VCaP (cell line): ENCODE data around the gene ZNF750.

ENCODE experiments used
- H3K27ac ChIP-seq: fragments of 450-650 bp; 2 replicates; pipeline ENCODE4 v1.5.1; 2017
- TF ChIP-seq, protein P1 (sequence below): fragments of 450-650 bp; conservative IDR thresholded peaks from 2 replicates; pipeline ENCODE4 v1.5.1; 2017; ENCODE audit warnings: mild to moderate bottlenecking, moderate library complexity

ZNF750 gene

DNA sequence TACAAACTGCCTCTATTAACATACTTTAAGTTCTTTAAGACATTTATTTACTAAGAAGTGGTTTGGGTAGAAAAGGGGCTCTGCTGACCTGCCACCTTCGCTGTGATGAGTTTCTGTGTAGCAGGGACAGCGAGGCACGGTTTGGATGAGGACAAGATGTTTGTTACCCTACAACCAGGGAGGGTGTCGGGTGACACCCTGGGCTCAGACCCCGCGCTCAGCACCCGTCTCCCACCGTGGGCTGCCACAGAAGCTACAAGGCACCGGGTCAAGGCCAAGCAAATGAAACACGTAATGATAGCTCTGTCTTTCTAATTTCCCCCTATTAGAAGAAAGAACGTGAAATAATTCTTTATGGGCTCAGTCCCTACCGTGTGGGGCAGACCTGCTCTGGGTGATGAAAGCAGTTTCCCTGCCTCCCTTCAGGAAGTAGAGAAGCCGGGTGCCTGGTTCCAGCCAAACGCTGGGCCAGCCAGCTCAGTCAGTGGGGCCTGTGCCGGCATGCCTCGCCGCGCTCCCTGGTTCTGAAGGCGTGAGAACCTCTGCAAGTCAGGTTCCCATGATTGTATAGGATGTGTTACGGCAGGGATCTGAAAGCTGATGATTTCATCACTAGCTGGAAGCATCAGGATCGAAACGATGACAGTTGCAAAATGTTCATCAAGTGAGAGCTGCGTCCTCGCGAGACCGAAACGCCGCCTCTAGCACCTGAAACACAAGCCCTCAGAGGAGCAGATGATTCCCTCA, 3.9 kb downstream of the ZNF750 start:
- no peak overlapping the region for H3K27ac ChIP-seq
- TF ChIP-seq, protein P1, sequence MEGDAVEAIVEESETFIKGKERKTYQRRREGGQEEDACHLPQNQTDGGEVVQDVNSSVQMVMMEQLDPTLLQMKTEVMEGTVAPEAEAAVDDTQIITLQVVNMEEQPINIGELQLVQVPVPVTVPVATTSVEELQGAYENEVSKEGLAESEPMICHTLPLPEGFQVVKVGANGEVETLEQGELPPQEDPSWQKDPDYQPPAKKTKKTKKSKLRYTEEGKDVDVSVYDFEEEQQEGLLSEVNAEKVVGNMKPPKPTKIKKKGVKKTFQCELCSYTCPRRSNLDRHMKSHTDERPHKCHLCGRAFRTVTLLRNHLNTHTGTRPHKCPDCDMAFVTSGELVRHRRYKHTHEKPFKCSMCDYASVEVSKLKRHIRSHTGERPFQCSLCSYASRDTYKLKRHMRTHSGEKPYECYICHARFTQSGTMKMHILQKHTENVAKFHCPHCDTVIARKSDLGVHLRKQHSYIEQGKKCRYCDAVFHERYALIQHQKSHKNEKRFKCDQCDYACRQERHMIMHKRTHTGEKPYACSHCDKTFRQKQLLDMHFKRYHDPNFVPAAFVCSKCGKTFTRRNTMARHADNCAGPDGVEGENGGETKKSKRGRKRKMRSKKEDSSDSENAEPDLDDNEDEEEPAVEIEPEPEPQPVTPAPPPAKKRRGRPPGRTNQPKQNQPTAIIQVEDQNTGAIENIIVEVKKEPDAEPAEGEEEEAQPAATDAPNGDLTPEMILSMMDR: no peak

DNA sequence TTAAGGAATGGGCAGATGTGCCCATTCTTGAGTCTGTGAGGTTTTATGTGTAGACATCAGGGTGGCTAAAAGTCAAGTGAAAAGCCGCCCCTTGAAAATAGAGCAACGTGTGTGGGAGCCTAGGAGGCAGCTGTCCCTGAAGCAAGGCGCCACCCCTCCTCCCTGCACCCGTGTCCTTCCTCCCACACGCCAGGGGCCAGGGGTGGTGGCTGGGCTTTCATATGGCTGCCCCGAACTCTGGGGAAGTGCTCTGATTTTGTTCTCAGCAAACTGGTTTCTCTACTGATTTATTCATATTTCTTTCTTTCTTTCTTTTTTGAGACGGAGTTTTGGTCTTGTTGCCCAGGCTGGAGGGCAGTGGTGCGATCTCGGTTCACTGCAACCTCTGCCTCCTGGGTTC, 4.7 kb downstream of the ZNF750 start:
- H3K27ac ChIP-seq: no peak overlapping the region
- TF ChIP-seq, protein P1: no peak

DNA sequence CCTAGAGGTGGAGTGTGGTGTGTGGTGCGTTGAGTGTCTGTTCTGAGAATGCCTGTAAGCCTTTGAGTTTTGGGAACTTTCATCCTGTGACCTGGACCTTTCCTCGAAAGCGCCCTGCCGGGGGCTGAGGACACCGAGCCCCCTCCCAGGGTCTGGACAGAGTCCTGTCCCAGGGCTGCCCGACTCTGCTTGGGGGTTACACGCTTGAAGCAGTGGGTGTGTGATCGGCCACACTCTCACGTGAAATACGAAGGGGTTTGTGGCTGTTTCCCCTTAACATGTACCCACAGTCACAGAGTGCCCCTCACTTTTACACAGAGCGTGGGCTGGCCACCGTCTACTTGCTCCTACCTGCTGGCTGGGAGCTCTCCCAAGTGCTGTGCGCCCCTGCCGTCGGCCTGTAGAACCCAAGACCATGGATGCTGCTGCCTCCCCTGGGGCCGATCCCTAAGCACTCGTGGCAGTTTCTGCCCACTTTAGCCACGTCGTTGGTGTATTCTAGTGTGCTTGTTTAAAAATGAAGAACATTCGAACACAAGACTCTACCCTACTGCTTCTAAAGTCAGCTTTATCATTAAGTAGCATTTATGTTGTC, 6.8 kb downstream of the ZNF750 start:
- TF ChIP-seq, protein P1: no peak
- H3K27ac ChIP-seq: no peak overlapping the region

DNA sequence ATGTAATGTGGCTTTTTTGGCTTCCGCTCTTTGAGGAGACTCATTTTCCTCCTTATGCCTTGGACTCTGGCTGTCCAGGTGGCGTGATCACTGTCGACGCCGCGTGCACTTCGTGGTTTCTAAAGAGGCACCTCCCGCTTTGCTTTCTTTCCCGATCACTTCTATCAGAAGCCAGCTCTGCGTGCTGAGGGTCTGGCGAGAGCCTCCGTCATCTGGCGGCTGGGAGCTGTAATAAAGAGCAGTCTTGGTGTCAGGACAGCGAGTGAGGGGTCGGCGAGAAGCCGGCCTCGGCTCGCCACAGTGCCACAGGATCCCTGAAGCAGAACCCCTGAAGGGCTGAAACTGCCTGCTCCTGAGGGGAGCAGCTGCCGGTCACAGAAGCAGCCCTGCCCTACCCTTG, 7.4 kb downstream of the ZNF750 start:
- TF ChIP-seq, protein P1: no peak
- no peak overlapping the region for H3K27ac ChIP-seq

DNA sequence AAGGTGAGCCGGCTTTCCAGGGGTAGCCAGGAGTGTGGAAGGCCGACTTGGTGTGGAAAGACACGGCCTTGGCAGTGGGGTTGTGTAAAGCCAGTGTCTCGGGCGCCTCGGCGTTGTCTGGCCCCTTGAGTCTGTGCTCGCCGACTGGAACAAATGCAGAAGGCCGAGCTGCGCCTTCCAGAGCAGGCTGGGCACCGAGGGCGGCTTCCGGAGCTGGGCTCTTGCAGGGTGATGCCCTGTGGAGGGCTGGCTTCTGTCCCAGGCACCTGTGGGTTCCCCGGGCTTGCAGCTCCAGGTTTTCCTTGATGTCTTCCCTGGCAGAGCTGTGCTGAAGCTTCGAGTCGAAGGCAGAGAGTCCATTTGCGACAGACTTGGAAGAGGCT, 8.0 kb downstream of the ZNF750 start:
- TF ChIP-seq, protein P1: no peak
- H3K27ac ChIP-seq: no peak overlapping the region

DNA sequence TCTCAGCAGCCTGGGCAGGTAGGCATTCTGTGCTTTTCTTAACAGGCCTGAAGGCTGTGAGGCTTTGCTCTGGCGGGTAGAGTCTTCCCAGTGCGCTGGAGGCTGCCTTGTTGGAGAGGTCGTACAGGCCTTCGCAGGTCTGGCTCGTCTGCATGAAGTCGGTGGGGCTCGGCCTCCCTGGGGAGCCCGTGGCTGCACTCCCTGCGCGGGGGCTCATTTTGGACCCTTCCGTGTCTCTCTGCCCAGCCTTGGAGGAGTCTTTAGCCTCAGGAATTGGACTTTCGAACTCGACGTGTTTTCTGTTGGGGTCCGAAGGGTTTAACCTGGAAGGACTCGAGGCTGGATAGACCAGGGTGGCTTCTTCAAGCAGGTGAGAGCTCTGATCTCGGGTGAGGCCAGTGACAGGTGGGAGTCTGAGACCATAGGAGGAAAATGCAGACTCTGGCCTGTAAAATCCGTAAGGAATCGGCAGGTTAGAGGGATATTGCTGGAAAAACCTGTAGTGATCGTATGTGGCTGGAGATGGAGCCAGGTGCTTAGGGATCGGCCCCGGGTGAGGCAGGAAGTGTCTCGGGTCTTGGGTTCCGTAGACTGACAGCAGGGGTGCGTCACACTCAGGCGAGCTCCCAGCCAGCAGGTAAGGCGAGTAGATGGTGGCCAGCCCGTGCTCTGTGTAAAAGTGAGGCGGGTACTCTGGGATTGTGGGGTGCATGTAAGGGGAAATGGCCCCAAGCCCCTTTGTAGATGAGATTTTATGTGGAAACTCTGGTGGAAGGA, 8.6 kb downstream of the ZNF750 start:
- TF ChIP-seq, protein P1: no peak
- no peak overlapping the region for H3K27ac ChIP-seq

DNA sequence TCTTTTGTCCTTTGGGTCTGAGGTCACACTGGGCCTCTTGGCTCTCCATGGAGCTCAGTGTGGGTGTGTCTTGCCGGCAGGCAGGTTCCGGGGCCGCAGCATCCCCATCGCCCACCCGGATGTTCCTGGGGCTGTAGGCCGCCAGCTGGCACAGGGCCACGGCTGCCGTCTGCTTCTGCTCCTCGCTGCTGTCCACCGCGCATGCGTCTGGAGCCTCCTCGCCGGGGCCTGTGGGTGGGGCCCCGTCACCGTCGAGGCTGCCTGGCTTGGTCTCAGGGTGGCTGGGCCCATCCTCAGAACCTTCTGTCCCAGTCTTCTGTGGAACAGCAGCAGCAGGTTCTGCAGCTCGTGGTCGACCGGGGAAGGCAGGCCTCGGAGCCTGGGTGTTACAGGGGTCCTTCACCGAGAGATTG, 9.6 kb downstream of the ZNF750 start:
- TF ChIP-seq, protein P1: no peak
- no peak overlapping the region for H3K27ac ChIP-seq
